Common myeloid progenitor, CD34-positive (primary cell): ENCODE measurements around the gene MLXIP. TPM values are rescaled to one million over a fixed set of nuclear protein-coding genes. Genes with fewer than 3 reads are reported as not detected.

Experiments
- CTCF ChIA-PET: fragments of 350-600 bp; sonication (Branson Sonifier 250); formaldehyde crosslinking; loops from one replicate; lab custom pipeline; 2021; ENCODE audit warnings: antibody characterized with exemption; lab: Charles Lee
- POLR2A ChIA-PET: fragments of 350-600 bp; sonication (Branson Sonifier 250); formaldehyde crosslinking; loops from one replicate; lab custom pipeline; 2021; ENCODE audit warnings: antibody characterized with exemption; lab: Charles Lee
- DNase-seq, 3 donors: peaks; one replicate each; pipeline versions ENCODE4 v3.0.0 to v3.0.0-alpha.2; 2013
- H3K27ac ChIP-seq, 2 experiments: 1 replicate in 1 of 2; 2 replicates in 1 of 2; pipeline ENCODE4 v1.7.0; 2013; ENCODE audit warnings: inconsistent platforms in 2 of 2, low read length in 2 of 2, mild to moderate bottlenecking in 2 of 2, low read depth in 1 of 2, moderate library complexity in 1 of 2; ENCODE audit not compliant: severe bottlenecking in 2 of 2, insufficient read depth in 1 of 2, poor library complexity in 1 of 2
- H3K27me3 ChIP-seq, 5 experiments: replicated peaks in 2 of 5; 1 replicate in 3 of 5; 2 replicates in 2 of 5; pipeline versions ENCODE4 v1.6.1 to v1.7.0; 2013; ENCODE audit warnings: low read length in 4 of 5, mild to moderate bottlenecking in 2 of 5, moderate library complexity in 2 of 5, inconsistent platforms in 1 of 5; ENCODE audit not compliant: insufficient read depth in 5 of 5, control insufficient read depth in 4 of 5
- H3K36me3 ChIP-seq, 4 experiments: 1 replicate in 2 of 4; 2 replicates in 2 of 4; pipeline versions ENCODE4 v1.6.1 to v1.7.0; 2013; ENCODE audit warnings: low read length in 3 of 4, control low read depth in 1 of 4, mild to moderate bottlenecking in 1 of 4; ENCODE audit not compliant: control insufficient read depth in 4 of 4, insufficient read depth in 4 of 4
- H3K4me1 ChIP-seq, 4 experiments: 1 replicate in 3 of 4; 2 replicates in 1 of 4; pipeline versions ENCODE4 v1.6.1 to v1.7.1; 2013; ENCODE audit warnings: low read length in 3 of 4, mild to moderate bottlenecking in 3 of 4, control low read depth in 1 of 4, inconsistent platforms in 1 of 4, moderate library complexity in 1 of 4; ENCODE audit not compliant: control insufficient read depth in 4 of 4, insufficient read depth in 4 of 4; ENCODE audit errors: control extremely low read depth in 1 of 4
- H3K4me3 ChIP-seq, 7 experiments: 1 replicate in 4 of 7; 2 replicates in 3 of 7; pipeline versions ENCODE4 v1.5.1 to v1.7.0; 2013; ENCODE audit warnings: mild to moderate bottlenecking in 7 of 7, low read length in 6 of 7, moderate library complexity in 6 of 7, inconsistent platforms in 2 of 7, low read depth in 2 of 7, control low read depth in 1 of 7; ENCODE audit not compliant: insufficient read depth in 4 of 7, control insufficient read depth in 1 of 7; ENCODE audit errors: extremely low read depth in 1 of 7
- H3K9me3 ChIP-seq, 5 experiments: 1 replicate in 4 of 5; 2 replicates in 1 of 5; pipeline versions ENCODE4 v1.6.1 to v1.7.1; 2013; ENCODE audit warnings: low read length in 4 of 5, mild to moderate bottlenecking in 2 of 5, inconsistent platforms in 1 of 5, low read depth in 1 of 5, moderate library complexity in 1 of 5; ENCODE audit not compliant: control insufficient read depth in 4 of 5, insufficient read depth in 2 of 5; ENCODE audit errors: control extremely low read depth in 1 of 5
- WGBS: methylation state at CpG from one replicate; pipeline ENCODE4 v1.1.5; 2013; ENCODE audit not compliant: insufficient coverage; 5-methylcytosine and 5-hydroxymethylcytosine counted together
- polyA plus RNA-seq: library from polyadenylated mRNA; unstranded; fragments of 120-200 nt; gene quantifications from one replicate; pipeline ENCODE4 v1.2.1, GENCODE V29; 2013

Gene MLXIP, protein sequence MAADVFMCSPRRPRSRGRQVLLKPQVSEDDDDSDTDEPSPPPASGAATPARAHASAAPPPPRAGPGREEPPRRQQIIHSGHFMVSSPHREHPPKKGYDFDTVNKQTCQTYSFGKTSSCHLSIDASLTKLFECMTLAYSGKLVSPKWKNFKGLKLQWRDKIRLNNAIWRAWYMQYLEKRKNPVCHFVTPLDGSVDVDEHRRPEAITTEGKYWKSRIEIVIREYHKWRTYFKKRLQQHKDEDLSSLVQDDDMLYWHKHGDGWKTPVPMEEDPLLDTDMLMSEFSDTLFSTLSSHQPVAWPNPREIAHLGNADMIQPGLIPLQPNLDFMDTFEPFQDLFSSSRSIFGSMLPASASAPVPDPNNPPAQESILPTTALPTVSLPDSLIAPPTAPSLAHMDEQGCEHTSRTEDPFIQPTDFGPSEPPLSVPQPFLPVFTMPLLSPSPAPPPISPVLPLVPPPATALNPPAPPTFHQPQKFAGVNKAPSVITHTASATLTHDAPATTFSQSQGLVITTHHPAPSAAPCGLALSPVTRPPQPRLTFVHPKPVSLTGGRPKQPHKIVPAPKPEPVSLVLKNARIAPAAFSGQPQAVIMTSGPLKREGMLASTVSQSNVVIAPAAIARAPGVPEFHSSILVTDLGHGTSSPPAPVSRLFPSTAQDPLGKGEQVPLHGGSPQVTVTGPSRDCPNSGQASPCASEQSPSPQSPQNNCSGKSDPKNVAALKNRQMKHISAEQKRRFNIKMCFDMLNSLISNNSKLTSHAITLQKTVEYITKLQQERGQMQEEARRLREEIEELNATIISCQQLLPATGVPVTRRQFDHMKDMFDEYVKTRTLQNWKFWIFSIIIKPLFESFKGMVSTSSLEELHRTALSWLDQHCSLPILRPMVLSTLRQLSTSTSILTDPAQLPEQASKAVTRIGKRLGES
- polyA plus RNA-seq, result 63.1 TPM

DNA sequence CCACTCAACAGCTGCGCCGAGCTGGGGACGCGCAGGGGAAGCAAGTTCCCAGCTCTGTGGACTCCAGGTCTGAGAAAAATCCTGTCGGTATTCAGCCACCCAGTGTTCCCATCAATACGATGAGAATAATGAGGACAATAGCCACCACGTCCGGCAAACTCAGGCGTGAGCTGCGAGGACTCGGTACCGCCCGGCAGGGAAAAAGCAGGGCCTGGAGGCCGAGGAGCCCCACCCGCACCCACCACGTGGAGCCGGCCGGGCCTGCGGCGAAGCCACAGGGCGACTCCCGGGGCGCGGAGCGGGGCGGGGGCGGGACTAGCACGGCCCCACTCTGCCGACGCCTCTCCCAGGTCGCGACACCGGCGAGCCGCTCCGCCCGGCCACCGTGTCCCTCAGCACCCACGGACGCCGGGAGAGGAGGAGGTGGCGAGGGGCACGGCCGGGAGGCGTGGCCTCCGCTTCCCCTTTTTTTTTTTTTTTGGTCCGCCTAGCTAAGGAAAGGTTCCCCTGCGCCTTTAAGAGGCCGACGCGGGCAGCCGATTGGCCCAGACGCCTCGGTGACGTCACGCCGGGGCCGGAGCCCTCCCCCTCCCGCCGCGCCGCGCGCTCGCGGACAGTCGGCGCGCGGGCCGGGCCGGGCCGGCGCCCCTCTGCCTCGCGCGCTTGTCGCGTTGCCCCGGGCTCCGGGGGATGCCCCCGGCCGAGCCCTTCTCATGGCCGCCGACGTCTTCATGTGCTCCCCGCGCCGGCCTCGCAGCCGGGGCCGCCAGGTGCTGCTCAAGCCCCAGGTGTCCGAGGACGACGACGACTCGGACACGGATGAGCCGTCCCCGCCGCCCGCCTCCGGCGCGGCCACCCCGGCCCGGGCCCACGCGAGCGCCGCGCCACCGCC, at the start of gene MLXIP:
MLXIP (plus strand) TSS at position 616 of the 892 bp plus-strand sequence; CDS start at position 714, 98 bp downstream.
- H3K27ac ChIP-seq, result peak within 1 kb of the TSS; percentile 54 to 88
- ChIA-PET POLR2A (interaction anchor here (1.0 to 2.0 kb wide), 6 partner anchors 10 to 24 kb away, joined by 3 to 6 read pairs (median 4); no protein-coding TSS in a partner anchor), CTCF (interaction anchor here (0.8 to 2.3 kb wide), 7 partner anchors 9 to 44 kb away, joined by 3 to 8 read pairs (median 4); no protein-coding TSS in a partner anchor)
- peaks cover 23 to 56% (median 46%) of the 10 kb centered on the region in 4 experiments for H3K4me1 ChIP-seq
- H3K9me3 ChIP-seq, result no peaks in the 10 kb centered on the region
- 0% methylated on average over 69 of the region's 113 CpGs for WGBS
- peak; percentile 90 to 94 (median 93) for DNase-seq
- no peaks in the 10 kb centered on the region for H3K36me3 ChIP-seq
- peak within 1 kb of the TSS; percentile 59 to 99 (median 95) for H3K4me3 ChIP-seq
- no peaks in the 10 kb centered on the region for H3K27me3 ChIP-seq

DNA sequence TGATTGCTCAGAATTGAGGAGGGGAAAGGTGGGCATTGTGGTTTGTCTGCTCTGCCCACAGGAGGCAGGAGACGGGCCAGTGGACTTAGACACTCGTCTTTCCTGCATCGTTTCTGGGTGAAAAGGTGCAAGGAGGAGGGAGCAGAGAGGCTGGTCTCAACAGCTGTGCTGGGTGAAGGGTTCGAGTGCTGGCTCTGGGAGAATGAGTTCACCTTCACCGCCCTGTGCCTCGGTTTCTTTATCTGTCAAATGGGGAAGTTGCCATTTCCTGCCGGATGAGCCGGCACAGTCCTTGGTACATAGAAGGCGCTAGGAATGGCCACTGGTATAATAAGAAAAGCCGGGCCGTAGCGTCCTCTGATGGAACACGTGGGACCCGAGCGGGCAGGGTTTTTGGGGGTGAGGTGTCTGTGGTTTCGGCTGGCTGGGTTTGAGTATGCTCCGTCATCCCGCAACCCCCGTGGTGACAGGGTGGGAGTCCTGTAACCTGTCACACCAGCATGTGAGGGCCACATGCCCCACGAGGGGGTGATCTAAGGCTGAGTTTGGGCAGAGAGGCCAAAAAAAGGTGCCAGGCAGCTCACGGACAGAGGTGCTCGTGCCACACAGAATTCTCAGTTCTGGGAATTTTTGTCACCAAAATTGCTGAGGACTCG, 49.5 kb upstream of the MLXIP start:
- ChIA-PET POLR2A (no interaction called here), CTCF (interaction anchor here (0.7 to 2.3 kb wide), 4 partner anchors 10 to 235 kb away, joined by 3 to 9 read pairs (median 5); no protein-coding TSS in a partner anchor)
- DNase-seq, result peak in 2 of 3 donors; percentile 34 to 50

DNA sequence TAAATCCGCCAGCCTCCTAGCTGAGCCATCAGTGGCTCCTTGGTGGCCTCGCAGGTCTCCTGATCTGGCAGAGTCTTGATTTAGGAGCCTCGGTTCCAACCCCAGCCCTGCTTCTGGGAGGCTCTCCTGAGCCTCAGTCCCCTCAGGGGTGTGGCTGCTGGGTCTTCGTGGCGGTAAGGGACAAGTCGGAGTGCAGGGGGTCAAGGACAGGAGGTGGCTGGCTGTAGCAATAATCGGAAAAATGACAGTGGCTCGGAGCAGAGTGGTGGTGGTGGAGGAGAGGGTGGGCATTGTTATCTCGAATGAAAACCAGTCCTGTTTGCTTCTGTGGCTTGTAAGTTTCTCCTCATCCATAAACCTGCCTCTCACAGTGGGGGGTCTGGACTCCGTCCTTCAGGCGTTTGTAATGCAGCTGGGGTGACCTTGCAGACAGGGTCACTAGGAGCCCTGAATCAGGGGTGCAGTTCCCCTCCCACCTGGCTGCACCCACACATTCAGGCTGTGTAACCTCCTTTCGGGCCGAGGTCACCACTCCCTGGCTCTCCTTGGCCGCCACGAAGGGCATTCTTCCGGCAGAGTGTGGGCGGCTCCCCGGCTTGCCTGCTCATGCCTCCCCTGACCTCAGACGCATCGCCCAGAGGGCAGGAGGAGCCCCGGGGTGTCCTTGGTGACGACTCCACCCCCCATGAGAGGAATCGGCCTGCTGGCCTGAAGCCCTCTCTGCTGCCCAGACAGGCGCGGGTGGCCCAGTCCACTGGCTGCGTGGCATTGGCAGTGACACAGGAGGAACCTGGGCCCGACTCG, 48.7 kb upstream of the MLXIP start:
- WGBS, result 97% methylated on average over 26 of the region's 28 CpGs
- ChIA-PET CTCF (interaction anchor here (0.7 to 2.3 kb wide), 5 partner anchors 8 to 235 kb away, joined by 3 to 9 read pairs (median 3); partner anchors contain the start of gene BCL7A), POLR2A (interaction anchor here (1.3 kb wide), 1 partner anchor 8 kb away, joined by 3 read pairs; the partner anchor contains the start of gene BCL7A)
- no peaks in the 10 kb centered on the region for H3K9me3 ChIP-seq
- H3K4me1 ChIP-seq, result peaks cover 0 to 11% (median 3%) of the 10 kb centered on the region in 4 experiments
- DNase-seq, result no peak
- no peaks in the 10 kb centered on the region for H3K27me3 ChIP-seq
- H3K36me3 ChIP-seq, result peaks cover 4 to 14% (median 9%) of the 10 kb centered on the region in 4 experiments
- no peak overlapping the region for H3K27ac ChIP-seq
- no peak overlapping the region for H3K4me3 ChIP-seq

More for the DNA sequence above, 49.5 kb upstream of the MLXIP start:
- Histone ChIP-seq H3K27ac (no peak overlapping the region), H3K4me3 (no peak overlapping the region), H3K27me3 (no peaks in the 10 kb centered on the region), H3K9me3 (no peaks in the 10 kb centered on the region), H3K36me3 (peaks cover 3 to 8% (median 6%) of the 10 kb centered on the region in 4 experiments), H3K4me1 (peaks cover 0 to 16% (median 7%) of the 10 kb centered on the region in 4 experiments)
- 86% methylated on average over 19 of the region's 23 CpGs for WGBS

DNA sequence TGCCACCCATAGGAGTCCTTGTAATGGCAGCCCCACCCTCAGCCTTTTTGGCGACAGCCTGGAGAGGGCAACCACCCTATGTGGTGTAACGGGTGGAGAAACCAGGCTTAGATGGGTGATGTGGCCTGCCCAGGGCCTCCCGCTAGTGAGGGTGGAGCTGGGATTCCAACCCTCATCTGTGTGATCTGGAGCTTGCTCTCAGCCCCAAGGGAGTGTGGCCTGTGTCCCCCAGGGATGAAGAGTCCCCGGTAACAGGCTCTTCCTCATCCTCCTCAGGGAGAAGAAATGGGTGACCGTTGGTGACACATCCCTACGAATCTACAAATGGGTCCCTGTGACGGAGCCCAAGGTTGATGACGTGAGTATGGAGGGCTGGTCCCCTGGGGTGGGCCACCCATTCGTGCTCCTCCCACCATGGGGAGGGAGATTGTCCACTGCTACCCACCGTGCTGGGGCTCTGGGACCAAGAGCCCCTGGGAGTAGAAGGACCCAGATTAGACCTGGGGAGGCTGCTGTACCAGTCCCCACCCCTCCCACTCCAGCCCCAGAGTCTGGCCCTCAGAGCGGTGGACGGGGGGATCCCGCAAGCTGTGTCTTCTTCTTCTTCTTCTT, 48.0 kb upstream of the MLXIP start:
- no peaks in the 10 kb centered on the region for H3K9me3 ChIP-seq
- DNase-seq, result no peak
- ChIA-PET POLR2A (interaction anchor here (1.3 kb wide), 1 partner anchor 9 kb away, joined by 3 read pairs; the partner anchor contains the start of gene BCL7A), CTCF (interaction anchor here (0.7 to 1.0 kb wide), 3 partner anchors 9 to 236 kb away, joined by 3 to 4 read pairs (median 3); partner anchors contain the start of gene BCL7A)
- no peak overlapping the region for H3K27ac ChIP-seq
- H3K36me3 ChIP-seq, result peaks cover 6 to 21% (median 16%) of the 10 kb centered on the region in 4 experiments
- H3K4me3 ChIP-seq, result no peak overlapping the region
- H3K4me1 ChIP-seq, result peaks cover 0 to 11% (median 3%) of the 10 kb centered on the region in 4 experiments
- 96% methylated on average over 10 of the region's 13 CpGs for WGBS
- no peaks in the 10 kb centered on the region for H3K27me3 ChIP-seq
